Kidney epithelial cell (primary cell): ENCODE measurements around the gene CTCFL. TPM values are rescaled to one million over a fixed set of nuclear protein-coding genes. Genes with fewer than 3 reads are reported as not detected.
A peak's percentile ranks its signal among the peaks of the same experiment; 100 is the strongest.

Experiments used
- DNase-seq: peaks from one replicate; pipeline ENCODE4 v3.0.0-alpha.2; 2010; ENCODE audit warnings: low read depth
- H3K27me3 ChIP-seq: 2 replicates; pipeline ENCODE4 v1.6.0; 2011; ENCODE audit warnings: low read length; ENCODE audit not compliant: control insufficient read depth, insufficient read depth
- H3K36me3 ChIP-seq: 2 replicates; pipeline ENCODE4 v1.5.1; 2011; ENCODE audit warnings: low read length; ENCODE audit not compliant: control insufficient read depth, insufficient read depth
- H3K4me3 ChIP-seq: 2 replicates; pipeline ENCODE4 v1.5.1; 2011; ENCODE audit warnings: low read depth, mild to moderate bottlenecking, control low read depth, low read length
- total RNA-seq: library from RNA; depleted of rRNA; stranded (reverse); fragments of >200 nt; gene quantifications from 2 replicates; pipeline ENCODE4 v1.2.3, GENCODE V29; 2015
- TF ChIP-seq, protein P1 (sequence below): IDR thresholded peaks from 2 replicates; pipeline ENCODE4 v1.5.1; 2011; ENCODE audit warnings: mild to moderate bottlenecking, moderate library complexity, low read length, control low read depth, inconsistent platforms; ENCODE audit not compliant: insufficient read depth, poor library complexity, severe bottlenecking

The CTCFL gene
- total RNA-seq, 1 donor from 2014 or later: 0.17 TPM

- Histone ChIP-seq H3K36me3 (no peaks in the 10 kb centered on the region), H3K27me3 (peaks cover 36% of the 10 kb centered on the region), H3K4me3 (no peak overlapping the region)
- TF ChIP-seq, protein P1, sequence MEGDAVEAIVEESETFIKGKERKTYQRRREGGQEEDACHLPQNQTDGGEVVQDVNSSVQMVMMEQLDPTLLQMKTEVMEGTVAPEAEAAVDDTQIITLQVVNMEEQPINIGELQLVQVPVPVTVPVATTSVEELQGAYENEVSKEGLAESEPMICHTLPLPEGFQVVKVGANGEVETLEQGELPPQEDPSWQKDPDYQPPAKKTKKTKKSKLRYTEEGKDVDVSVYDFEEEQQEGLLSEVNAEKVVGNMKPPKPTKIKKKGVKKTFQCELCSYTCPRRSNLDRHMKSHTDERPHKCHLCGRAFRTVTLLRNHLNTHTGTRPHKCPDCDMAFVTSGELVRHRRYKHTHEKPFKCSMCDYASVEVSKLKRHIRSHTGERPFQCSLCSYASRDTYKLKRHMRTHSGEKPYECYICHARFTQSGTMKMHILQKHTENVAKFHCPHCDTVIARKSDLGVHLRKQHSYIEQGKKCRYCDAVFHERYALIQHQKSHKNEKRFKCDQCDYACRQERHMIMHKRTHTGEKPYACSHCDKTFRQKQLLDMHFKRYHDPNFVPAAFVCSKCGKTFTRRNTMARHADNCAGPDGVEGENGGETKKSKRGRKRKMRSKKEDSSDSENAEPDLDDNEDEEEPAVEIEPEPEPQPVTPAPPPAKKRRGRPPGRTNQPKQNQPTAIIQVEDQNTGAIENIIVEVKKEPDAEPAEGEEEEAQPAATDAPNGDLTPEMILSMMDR: no peak
- DNase-seq: peak; percentile 2
Measured at GRCh38 chr20:57548177-57549058, 23.5 kb upstream of the CTCFL start.

DNA sequence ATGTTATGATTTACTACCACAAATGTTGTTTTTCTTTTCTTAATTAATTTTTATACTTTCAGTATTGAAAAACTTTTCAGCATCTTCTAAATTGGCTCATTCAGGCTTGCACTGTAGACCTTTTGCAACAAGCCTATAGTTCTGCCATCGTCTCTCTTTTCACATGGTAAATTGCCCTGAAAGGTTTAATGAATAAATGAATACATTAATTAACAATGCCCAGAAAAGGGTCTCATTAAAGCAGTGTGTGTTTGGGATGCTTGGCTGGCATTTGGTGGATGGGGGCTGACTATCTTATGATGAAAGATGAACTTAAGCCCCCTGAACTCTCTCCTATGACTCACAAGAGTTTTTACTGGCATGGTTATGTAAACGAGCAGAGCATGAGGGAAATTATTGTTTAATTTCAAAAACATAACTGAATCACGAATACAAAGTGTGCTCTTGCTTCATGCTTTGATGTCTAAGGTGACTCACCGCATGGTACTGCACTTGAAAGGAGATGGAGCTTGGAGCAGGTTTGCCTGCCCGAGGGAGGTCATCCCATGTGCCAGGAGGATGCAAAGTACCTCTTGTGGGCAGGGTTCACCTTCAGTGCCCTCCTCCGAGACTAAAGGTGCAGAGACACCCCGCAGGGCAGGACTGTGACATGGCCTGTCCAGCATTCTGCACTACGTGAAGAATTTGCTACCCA lies 22.2 kb upstream of the CTCFL start:
- Histone ChIP-seq H3K27me3 (peaks cover 36% of the 10 kb centered on the region), H3K4me3 (no peak overlapping the region), H3K36me3 (no peaks in the 10 kb centered on the region)
- DNase-seq: no peak
- TF ChIP-seq, protein P1: no peak

DNA sequence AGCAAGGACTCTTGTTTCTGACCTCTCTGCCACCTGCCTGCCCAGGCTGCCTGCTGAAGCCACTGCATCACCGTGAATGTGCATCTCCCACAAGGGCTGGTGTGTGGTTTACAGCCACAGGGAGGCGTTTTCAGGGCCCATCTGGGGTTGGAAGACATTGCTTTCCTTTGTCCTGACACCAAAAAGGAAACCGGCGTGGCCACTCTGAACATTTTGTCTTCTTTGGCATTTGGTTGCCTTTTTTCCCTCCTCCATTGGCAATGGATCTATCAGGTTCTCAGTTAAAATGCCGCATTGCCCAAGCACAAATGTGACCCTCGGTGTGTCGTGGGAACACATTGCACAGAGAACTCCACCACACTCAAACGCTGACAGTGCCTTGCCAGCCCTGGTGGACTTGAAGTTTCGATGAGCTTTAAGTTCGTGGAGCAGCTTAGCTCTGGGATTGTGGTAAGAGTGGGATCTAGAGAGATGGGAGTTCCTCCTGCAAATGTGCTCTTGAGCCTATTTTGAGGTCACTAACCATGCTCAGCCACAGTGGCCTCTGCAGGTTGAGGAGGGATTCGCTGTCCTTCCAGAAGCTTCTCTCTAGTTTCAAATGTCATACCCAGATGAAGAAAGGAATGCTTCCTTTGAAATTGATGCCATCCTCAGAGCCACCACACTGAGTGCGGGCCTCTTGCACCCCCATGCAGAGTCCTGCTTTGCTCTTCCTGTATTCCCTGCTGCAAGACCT lies 21.2 kb upstream of the CTCFL start:
- Histone ChIP-seq H3K27me3 (peaks cover 32% of the 10 kb centered on the region), H3K4me3 (no peak overlapping the region), H3K36me3 (no peaks in the 10 kb centered on the region)
- TF ChIP-seq, protein P1: no peak
- no peak for DNase-seq

- TF ChIP-seq, protein P1: no peak
- no peak for DNase-seq
- no peaks in the 10 kb centered on the region for H3K36me3 ChIP-seq
- H3K4me3 ChIP-seq: no peak overlapping the region
- peaks cover 33% of the 10 kb centered on the region for H3K27me3 ChIP-seq
Measured at GRCh38 chr20:57544838-57545564, 20.1 kb upstream of the CTCFL start.

DNA sequence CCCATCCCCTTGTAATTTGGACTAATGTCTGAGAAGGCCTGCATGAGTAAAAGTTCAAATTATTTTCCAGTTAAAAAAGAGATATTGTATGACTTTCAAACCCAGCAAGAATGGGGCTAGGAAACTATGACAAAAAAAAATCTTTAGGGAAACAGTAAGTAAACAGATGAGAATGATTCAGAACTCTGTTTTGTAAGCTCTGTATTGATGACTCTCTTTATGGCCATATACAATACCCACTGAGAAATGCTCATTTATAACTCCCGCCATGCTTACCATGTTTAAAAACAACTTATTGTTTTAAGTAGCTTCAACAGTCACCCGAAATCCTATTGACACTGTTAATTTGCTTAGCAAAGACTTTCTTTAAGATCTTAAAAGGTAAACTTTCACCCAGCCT lies 18.8 kb upstream of the CTCFL start:
- peaks cover 35% of the 10 kb centered on the region for H3K27me3 ChIP-seq
- H3K4me3 ChIP-seq: no peak overlapping the region
- no peaks in the 10 kb centered on the region for H3K36me3 ChIP-seq
- no peak for DNase-seq
- TF ChIP-seq, protein P1: no peak
